Measurements from ENCODE around the gene MDC1. TPM values are rescaled to one million over a fixed set of nuclear protein-coding genes. Genes with fewer than 3 reads are reported as not detected.

Gene MDC1
- total and polyA plus RNA-seq, 2 of the 13 experiments (the other 11 are each of a cell fraction or from before 2014, with no cell fraction given), result 8.4 to 14.0 TPM

DNA sequence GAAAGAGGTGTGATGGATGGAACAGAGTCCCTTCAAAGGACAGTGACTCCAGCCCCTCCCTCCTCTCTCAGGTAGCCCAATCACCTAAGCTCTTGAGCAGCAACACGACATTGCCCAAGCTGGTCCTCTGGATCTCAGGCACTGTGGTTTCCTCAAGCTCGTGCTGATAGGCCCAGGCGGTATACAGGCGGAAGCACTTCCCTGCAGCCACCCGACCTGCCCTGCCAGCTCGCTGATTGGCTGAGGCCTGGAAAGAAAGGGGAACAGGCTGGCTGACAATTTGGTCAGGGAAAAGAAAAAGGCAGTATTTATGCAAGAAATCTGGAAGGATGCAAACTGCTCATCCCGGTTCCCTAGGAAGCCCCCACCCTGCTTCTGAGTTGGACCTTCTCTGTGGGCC lies 60.6 kb downstream of the MDC1 start (continued):
- TF ChIP-seq NFKB2 (CRISPR knock-in tag; IDR thresholded peaks at IDR 0.05; ENCODE audit: borderline replicate concordance) (0 out of 2 replicates have a peak, but pooled peaks have one; percentile 24), ZNF747 (CRISPR knock-in tag; IDR thresholded peaks at IDR 0.05; ENCODE audit: borderline replicate concordance) (peak; percentile 32; the same call in 1 of the 2 replicates), ZMAT3 (CRISPR knock-in tag; conservative IDR thresholded peaks at IDR 0.05) (no peak), ZNF674 (CRISPR knock-in tag; IDR thresholded peaks at IDR 0.05; ENCODE audit: low read depth) (0 out of 2 replicates have a peak, but pooled peaks have one; percentile 28), BCL6 (CRISPR knock-in tag; IDR thresholded peaks at IDR 0.05) (peak; percentile 79)
- TF ChIP-seq, protein P1, sequence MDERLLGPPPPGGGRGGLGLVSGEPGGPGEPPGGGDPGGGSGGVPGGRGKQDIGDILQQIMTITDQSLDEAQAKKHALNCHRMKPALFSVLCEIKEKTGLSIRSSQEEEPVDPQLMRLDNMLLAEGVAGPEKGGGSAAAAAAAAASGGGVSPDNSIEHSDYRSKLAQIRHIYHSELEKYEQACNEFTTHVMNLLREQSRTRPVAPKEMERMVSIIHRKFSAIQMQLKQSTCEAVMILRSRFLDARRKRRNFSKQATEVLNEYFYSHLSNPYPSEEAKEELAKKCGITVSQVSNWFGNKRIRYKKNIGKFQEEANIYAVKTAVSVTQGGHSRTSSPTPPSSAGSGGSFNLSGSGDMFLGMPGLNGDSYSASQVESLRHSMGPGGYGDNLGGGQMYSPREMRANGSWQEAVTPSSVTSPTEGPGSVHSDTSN (CRISPR knock-in tag; IDR thresholded peaks at IDR 0.05), result 0 out of 2 replicates have a peak, but pooled peaks have one; percentile 22
- TF ChIP-seq, protein P2, sequence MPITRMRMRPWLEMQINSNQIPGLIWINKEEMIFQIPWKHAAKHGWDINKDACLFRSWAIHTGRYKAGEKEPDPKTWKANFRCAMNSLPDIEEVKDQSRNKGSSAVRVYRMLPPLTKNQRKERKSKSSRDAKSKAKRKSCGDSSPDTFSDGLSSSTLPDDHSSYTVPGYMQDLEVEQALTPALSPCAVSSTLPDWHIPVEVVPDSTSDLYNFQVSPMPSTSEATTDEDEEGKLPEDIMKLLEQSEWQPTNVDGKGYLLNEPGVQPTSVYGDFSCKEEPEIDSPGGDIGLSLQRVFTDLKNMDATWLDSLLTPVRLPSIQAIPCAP (CRISPR knock-in tag; IDR thresholded peaks at IDR 0.05; ENCODE audit: low read depth), result no peak
- TF ChIP-seq, protein P3, sequence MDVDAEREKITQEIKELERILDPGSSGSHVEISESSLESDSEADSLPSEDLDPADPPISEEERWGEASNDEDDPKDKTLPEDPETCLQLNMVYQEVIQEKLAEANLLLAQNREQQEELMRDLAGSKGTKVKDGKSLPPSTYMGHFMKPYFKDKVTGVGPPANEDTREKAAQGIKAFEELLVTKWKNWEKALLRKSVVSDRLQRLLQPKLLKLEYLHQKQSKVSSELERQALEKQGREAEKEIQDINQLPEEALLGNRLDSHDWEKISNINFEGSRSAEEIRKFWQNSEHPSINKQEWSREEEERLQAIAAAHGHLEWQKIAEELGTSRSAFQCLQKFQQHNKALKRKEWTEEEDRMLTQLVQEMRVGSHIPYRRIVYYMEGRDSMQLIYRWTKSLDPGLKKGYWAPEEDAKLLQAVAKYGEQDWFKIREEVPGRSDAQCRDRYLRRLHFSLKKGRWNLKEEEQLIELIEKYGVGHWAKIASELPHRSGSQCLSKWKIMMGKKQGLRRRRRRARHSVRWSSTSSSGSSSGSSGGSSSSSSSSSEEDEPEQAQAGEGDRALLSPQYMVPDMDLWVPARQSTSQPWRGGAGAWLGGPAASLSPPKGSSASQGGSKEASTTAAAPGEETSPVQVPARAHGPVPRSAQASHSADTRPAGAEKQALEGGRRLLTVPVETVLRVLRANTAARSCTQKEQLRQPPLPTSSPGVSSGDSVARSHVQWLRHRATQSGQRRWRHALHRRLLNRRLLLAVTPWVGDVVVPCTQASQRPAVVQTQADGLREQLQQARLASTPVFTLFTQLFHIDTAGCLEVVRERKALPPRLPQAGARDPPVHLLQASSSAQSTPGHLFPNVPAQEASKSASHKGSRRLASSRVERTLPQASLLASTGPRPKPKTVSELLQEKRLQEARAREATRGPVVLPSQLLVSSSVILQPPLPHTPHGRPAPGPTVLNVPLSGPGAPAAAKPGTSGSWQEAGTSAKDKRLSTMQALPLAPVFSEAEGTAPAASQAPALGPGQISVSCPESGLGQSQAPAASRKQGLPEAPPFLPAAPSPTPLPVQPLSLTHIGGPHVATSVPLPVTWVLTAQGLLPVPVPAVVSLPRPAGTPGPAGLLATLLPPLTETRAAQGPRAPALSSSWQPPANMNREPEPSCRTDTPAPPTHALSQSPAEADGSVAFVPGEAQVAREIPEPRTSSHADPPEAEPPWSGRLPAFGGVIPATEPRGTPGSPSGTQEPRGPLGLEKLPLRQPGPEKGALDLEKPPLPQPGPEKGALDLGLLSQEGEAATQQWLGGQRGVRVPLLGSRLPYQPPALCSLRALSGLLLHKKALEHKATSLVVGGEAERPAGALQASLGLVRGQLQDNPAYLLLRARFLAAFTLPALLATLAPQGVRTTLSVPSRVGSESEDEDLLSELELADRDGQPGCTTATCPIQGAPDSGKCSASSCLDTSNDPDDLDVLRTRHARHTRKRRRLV (CRISPR knock-in tag; IDR thresholded peaks at IDR 0.05), result no peak
- TF ChIP-seq, protein P4, sequence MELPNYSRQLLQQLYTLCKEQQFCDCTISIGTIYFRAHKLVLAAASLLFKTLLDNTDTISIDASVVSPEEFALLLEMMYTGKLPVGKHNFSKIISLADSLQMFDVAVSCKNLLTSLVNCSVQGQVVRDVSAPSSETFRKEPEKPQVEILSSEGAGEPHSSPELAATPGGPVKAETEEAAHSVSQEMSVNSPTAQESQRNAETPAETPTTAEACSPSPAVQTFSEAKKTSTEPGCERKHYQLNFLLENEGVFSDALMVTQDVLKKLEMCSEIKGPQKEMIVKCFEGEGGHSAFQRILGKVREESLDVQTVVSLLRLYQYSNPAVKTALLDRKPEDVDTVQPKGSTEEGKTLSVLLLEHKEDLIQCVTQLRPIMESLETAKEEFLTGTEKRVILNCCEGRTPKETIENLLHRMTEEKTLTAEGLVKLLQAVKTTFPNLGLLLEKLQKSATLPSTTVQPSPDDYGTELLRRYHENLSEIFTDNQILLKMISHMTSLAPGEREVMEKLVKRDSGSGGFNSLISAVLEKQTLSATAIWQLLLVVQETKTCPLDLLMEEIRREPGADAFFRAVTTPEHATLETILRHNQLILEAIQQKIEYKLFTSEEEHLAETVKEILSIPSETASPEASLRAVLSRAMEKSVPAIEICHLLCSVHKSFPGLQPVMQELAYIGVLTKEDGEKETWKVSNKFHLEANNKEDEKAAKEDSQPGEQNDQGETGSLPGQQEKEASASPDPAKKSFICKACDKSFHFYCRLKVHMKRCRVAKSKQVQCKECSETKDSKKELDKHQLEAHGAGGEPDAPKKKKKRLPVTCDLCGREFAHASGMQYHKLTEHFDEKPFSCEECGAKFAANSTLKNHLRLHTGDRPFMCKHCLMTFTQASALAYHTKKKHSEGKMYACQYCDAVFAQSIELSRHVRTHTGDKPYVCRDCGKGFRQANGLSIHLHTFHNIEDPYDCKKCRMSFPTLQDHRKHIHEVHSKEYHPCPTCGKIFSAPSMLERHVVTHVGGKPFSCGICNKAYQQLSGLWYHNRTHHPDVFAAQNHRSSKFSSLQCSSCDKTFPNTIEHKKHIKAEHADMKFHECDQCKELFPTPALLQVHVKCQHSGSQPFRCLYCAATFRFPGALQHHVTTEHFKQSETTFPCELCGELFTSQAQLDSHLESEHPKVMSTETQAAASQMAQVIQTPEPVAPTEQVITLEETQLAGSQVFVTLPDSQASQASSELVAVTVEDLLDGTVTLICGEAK (IDR thresholded peaks at IDR 0.05), result no peak
- TF ChIP-seq, protein P4 (CRISPR knock-in tag; IDR thresholded peaks at IDR 0.05), result 0 out of 2 replicates have a peak, but pooled peaks have one; percentile 23
- TF ChIP-seq, protein P5, sequence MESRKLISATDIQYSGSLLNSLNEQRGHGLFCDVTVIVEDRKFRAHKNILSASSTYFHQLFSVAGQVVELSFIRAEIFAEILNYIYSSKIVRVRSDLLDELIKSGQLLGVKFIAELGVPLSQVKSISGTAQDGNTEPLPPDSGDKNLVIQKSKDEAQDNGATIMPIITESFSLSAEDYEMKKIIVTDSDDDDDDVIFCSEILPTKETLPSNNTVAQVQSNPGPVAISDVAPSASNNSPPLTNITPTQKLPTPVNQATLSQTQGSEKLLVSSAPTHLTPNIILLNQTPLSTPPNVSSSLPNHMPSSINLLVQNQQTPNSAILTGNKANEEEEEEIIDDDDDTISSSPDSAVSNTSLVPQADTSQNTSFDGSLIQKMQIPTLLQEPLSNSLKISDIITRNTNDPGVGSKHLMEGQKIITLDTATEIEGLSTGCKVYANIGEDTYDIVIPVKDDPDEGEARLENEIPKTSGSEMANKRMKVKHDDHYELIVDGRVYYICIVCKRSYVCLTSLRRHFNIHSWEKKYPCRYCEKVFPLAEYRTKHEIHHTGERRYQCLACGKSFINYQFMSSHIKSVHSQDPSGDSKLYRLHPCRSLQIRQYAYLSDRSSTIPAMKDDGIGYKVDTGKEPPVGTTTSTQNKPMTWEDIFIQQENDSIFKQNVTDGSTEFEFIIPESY (CRISPR knock-in tag; IDR thresholded peaks at IDR 0.05), result peak; percentile 56; the same call in 1 of the 2 replicates

Data from HepG2 (cell line).